Stimulated activated CD8-positive, alpha-beta memory T cell treated with anti-CD3 and anti-CD28 coated beads, Interleukin-12 subunit alpha, Interleukin-12 subunit beta, amount 100 ng/mL, for 4 hours (primary cell): ENCODE results near the gene CDH1.
"Not testable (repeated sequence)": the region's sequence is repeated elsewhere in the genome, so short reads cannot be mapped to it uniquely, and the experiment has no call there.

ENCODE experiments used
- DNase-seq: peaks from one replicate; pipeline ENCODE4 v3.0.0-alpha.2; 2020; ENCODE audit warnings: low read depth

The CDH1 gene

GRCh38 chr16:68762996-68763756 is 26.1 kb downstream of the CDH1 start:
- no peak for DNase-seq

DNA sequence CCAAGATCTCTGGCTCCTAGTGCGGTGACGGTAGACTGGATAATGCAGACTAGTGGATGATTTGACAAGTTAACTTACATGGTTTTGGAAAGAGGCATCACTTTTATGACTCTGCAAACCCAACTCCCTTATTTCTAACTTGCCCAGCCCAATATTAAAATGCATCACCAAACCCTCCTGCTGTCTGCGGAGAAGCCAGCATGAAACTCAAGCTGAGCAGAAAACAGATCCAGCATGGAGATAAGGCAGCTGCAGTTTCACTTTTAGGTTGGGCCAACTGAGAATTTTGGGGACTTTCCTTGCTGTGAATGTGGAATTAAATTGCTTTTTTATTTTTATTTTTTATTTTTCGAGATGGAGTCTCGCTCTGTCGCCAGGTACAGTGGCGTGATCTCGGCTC is 27.8 kb downstream of the CDH1 start:
- DNase-seq = no peak

GRCh38 chr16:68767581-68767980 is 30.5 kb downstream of the CDH1 start:
- no peak for DNase-seq

DNA sequence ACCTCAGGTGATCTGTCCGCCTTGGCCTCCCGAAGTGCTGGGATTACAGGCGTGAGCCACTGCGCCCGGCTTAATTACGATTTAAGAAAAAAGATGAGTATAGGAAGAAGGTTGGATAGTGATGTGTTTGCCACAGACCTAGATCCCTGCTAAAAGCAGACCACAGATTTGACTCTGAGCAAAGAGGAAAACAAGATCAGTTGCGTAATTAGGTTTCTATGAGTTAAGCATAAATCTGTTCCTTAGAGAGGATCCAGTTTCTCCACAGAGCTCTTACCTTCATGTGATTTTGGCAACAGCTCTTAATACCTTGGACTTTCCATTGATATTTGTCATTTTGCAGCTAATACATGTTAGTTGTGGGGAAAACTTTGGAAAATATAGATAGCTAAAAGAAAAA is 31.1 kb downstream of the CDH1 start:
- DNase-seq = no peak

DNA sequence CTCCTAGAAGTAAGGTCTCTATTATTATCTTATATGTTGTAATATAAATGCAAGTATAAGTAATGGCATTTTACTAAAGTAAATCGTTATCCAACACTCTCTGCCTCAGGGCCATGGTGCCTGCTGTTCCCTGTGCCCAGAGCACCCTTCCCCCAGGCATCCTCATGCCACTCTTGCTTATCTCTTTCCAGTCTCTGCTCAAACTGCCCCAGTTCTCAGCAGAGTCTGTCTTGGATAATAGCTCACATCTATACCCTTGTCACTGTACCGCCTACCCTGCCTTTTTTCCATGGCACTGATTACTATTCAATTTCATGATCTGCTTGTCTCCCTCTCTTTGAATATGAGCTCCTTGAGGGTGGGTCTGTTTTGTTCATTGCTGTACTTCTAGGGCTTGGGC is 31.7 kb downstream of the CDH1 start:
- DNase-seq = no peak

DNA sequence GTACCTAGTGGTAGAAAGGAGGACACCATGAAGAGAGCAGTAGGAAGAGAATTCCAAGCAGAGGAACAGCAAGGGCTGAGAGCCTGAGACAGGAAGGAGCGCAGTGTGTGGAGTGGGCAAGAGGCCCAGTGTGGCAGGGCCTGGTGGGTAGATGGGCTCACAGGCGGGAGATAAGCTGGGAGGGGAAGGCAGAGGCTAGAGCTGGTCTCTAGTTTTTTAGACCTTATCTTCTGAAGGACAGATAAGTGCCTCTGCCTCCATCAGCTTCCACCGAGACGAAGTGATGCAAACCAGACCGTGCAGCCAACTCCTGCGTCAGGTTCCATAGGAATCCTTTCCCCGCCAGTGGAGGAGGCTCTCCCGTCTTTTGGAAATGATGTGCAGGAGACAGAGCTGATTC is 33.6 kb downstream of the CDH1 start:
- DNase-seq = no peak

DNA sequence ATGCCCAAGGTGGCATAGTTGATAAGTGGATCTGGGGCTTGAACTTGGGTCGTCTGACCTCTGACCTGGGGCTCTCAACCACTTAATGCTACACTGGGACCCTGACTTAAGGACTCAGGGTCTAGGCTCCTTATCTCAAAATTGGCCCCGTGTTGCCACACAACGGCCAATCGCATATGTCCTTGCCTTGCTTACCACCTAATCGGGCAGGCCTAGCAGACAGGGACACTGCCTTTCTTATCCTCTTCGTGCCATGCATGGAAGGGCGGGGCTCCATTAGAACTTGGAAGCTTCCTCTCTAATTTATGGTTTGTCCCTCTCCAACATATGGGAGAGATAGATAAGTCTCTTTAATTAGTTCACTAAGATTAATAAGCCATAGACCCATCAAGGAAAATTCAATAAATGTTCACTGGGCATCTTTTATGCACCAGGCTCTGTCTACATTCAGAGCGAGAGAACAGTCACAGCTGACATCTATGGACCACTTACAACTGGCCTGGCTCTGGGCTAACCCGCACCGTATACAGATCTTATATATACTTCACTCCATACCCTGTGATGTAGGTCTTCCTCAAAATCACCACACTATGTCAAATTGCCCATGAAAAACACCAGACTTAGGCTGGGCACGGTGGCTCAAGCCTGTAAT is 35.1 kb downstream of the CDH1 start:
- DNase-seq = no peak

- no peak for DNase-seq
These were observed 35.8 kb downstream of the CDH1 start for GRCh38 chr16:68772871-68773270.

- no peak for DNase-seq
These were observed 38.0 kb downstream of the CDH1 start for GRCh38 chr16:68774982-68775634.

DNA sequence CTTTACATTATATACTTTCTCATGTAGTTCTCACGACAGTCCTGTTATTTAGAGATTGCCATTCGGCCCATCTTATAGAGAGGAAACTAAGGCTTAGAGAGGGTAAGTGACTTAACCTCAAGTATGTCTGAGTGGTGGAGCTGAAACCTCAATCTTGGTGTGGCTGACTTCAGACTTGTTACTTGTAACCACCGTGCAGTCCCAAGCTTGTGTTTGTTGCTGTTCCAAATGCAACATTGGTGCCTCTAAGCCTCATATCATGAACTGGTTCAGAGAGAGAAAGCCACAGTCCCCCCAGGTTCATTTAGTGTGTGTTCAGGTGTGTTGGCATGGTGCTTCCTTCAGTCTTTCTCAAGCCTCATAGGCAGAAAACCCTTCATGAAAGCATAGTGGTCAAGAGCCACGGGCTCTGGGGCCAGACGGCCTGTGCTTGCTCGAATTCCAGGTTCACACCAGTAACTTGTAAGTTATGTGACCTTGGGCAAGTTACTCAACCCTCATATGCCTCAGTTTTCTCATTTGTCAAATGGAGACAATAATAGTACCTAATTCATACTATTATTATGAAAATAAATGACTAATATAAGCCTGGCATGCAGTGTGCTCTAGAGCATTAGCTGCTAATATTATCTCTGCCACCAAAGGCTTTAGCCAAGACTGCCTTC is 39.9 kb downstream of the CDH1 start:
- no peak for DNase-seq

GRCh38 chr16:68778551-68779231 is 41.6 kb downstream of the CDH1 start:
- no peak for DNase-seq

DNA sequence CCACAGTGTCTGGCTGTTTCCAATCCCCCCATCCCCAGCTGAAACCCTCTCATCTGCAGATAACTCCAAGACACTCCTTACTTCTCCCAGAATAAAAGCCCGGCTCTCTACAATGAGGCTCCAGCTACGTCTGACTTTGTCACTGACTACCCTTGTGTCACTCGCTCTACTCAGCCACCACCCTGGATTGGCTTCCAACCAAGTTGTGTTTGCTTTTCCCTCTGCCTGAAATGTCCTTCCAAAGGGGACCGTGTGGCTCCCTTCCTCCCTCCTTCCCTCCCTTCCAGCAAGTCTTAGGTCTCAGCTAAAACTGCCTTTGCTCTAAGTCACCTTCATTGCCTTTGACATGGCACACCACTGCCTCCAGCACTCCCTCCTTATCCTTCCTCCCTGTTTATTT is 42.8 kb downstream of the CDH1 start:
- no peak for DNase-seq

DNA sequence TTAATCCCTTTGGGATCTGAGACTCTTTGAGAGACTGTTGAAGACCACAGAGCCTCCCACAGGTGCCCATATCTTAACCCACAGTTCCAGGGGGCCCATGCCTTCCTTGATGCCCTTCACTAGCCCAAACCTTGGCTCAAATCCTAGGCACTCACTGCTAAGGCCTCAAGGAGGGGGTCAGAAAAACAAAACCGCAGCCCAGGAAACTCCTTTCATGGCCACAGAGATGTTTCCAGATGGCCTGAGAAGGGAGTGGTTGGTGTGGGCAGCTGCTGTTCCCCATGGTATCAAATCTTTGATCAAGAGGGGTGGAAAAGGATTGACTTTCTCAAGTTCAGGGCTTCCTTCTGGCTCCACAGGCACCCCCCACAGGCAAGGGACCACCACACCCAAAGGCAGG is 44.7 kb downstream of the CDH1 start:
- no peak for DNase-seq

GRCh38 chr16:68782198-68783174 is 45.4 kb downstream of the CDH1 start:
- DNase-seq = no peak

DNA sequence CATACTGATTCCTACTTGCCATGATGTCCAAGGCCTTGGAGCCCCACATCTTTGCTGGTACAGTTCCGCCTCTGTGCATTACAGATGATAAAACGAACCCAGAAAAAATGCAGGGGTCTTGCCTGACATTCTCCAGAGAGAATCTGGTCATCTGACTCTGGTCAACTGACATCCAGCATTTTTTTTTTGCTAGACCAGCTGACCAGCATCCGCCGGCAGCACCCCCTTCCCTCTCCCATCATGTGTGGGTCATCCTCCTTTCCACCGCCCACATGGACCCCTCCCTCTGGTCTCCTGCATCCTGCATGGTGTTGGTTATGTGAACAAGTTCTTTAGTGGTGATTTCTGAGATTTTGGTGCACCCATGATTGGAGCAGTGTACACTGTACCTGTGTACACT is 47.1 kb downstream of the CDH1 start:
- DNase-seq = no peak

DNA sequence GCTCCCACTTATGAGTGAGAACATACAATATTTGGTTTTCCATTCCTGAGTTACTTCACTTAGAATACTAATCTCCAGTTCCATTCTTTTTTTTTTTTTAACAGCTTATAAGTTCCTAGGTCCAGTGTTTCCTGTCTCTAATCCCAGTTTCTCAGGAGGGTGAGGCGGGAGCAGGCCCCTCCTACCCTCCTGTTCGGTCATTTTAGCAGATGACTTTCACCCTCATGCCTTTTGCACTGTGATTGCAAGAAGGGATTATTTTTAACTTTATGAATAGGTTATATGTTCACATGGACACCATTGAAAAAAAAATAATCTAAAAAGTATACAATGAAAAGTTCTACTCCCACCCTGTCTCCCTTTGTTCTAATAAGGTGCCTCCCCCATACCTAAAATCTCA is 47.6 kb downstream of the CDH1 start:
- DNase-seq = no peak

GRCh38 chr16:68785715-68786114 is 48.6 kb downstream of the CDH1 start:
- no peak for DNase-seq

- DNase-seq = no peak
These were observed 49.8 kb downstream of the CDH1 start for GRCh38 chr16:68786685-68787418.

- not testable (repeated sequence) for DNase-seq
These were observed 50.3 kb downstream of the CDH1 start for GRCh38 chr16:68787419-68787807.

GRCh38 chr16:68790130-68790761 is 53.2 kb downstream of the CDH1 start:
- no peak for DNase-seq
